Renal cortex interstitium (tissue), 11 donors: ENCODE results near the gene DUSP7. TPM values are rescaled to one million over a fixed set of nuclear protein-coding genes. Genes with fewer than 3 reads are reported as not detected.

Experiments used
- DNase-seq, 11 donors: peaks; one replicate each; pipeline ENCODE4 v3.0.0-alpha.2; 2013; ENCODE audit warnings: low read depth in 9 of 11, low spot score in 4 of 11; ENCODE audit errors: extremely low read depth in 1 of 11
- polyA plus RNA-seq, 3 donors: library from polyadenylated mRNA; unstranded; fragments of 120-200 nt; gene quantifications; one replicate each; pipeline ENCODE4 v1.2.1, GENCODE V29; 2013; ENCODE audit not compliant: insufficient read length in 3 of 3

The DUSP7 gene
- polyA plus RNA-seq, 3 donors, result 14.8 to 19.0 (median 16.2) TPM

DNA sequence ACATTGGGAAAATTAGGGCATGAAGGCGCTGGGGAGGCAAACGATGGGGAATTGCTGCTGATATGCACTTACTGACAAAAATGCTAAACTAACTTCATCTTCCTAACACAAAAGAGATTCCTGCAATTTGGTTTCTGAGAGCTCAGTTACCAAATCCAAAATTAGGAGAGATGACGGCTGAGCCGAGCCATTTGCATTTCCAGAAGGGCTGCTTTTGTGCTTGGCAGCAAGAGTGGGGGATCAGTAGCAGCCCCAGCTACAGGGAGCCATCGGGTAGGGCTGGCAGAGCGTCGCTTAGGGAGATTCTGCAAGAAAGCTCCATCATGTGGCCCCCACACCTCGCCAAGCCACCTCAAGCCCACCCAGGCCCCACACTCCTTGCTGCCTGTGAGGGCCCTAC is 16.1 kb upstream of the DUSP7 start:
- no peak for DNase-seq

DNA sequence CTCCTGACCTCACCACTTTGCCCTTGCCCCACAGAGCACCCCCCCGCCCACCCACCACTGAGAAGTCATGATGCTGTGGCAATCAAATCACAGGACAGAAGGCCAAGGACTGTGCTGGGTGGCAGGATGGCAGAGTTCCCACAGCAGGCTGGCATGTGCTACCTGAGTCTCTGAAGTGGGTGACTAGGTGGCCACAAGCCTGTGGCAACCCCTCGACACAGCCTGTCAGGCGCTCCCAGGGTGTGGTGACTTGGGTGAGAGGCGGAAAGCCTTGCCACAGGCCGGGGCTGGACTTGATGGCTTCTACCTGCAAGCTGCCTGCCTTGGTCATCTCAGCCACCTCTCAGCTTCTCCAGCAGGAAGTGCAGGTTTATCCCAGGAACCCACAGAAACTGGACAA is 15.6 kb upstream of the DUSP7 start:
- DNase-seq, result no peak

DNA sequence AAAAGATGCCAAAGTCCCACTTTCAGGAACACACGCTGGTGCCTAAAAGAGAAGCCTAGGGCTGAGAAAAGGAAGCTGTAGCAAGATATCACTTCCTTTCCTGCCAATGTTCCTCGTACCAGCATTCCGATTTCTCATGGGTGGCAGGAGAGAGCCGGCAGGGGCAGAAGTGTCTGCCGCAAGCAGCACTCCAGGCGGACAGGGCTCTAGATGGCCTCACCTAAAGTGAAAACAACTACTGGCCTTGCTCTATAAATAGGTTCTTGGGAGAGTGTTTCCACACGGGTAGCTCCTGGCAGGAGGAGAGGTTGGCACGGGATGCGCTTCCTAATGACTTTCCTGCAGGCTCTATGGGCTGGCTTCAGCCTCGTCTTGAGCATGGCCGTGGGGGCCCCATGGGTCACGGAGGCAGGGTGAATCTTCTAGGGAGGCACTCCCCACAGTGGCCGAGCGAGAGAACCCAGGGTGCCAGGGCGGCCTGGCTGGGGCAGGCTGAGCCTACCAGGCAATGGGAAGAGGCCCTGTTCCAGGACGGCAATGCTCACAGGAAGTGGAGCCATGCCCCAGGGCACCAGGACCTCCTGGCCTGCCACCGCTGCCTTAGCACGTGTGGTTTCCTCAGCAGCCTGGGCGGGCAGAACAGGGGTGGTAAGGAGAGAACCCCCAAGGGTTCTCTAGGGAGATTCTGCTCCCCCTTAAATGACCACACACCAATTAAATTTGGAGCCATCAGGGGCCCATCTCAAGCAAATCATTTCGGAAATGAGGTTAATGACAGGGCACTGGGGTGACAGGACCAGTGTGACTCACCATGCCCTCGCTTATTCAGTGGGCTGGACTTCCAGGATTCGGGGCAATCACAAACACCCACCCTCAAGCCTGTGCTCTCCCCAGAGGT is 14.6 kb upstream of the DUSP7 start:
- DNase-seq, result no peak

GRCh38 chr3:52069855-52070254 is 13.5 kb upstream of the DUSP7 start:
- DNase-seq, result no peak

DNA sequence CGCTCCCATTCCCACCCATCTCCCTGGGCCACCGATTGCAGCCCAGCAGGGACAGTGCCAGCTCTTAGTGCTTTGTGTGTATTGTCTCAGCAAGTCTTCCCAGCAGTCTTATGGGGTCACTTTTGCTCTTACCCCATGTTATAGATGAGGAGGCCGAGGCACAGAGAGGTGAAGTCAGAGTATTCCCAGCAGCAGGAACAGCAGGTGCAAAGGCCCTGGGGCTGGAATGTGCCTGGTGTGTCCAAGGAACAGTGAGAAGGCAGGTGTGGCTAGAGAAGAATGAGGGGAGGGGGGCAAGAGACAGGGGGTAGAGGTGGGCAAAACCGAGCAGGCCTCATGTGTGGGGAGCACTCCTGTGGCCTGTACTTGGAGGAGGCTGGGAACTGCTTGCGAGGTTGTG is 12.8 kb upstream of the DUSP7 start:
- no peak for DNase-seq

- DNase-seq, result no peak
These were observed 12.4 kb upstream of the DUSP7 start for GRCh38 chr3:52068730-52069129.

GRCh38 chr3:52068055-52068571 is 11.7 kb upstream of the DUSP7 start:
- peak in 8 of 11 donors; percentile 53 to 85 (median 80) for DNase-seq

DNA sequence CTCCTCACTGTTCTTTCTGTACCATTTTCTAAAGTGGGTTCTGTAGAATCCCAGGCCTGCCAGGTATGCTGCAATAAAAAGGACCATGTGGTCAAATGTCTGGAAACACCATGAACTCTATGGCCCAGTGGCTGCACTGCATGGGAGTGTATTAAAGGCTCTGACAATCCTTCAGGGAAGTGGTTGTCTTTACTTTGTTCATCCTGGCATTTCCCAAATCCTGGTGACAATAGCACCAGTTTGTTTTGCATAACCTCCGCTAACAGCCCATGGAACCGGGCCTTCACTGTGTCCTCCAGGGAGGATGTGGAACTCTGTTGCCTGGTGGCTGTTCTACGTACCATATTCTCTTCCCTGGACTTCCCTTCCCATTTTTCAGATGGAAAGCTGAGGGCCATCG is 11.2 kb upstream of the DUSP7 start:
- DNase-seq, result no peak

DNA sequence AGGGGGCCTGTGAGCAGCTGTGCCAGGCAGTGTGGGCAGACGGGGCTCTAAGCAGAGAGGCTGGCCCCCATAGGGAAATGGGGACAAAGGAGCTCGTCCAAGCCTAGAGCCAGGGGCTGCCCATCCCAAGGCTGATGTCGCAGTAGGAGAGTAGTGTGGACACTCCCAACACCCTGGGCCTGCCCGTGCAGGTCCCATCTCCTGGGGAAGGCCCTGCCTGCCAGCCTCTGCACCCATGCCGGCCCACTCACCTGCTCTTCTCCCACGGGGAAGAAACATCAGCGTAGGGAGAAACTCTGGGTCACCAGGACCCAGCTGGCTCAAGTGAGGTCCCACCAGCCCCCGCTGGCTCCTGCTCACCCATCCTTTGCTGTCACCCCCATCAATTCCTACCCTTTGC is 10.7 kb upstream of the DUSP7 start:
- DNase-seq, result no peak

DNA sequence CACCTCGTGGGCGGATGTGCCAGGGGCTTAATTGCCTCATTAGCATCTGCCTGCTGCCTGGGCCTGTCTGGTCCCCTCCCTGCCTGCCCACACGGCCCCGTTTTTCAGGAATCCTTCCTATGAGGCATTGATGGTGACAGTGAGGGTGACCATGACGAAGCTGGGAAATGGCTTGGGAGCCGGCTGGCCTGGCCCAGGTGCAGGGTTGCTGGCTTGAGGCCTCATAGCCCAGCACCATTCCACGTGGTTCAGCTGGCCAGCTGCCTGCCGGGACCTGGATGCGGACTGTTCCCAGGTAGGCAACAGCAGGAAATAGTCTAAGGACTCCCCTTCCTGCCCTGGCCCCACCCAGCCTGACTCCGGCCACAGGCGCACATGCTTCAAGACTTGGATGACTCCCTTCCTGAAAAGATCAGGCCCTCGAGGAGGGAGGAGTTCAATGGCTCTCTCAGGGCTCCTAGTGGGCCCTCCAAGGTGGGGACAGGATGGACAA is 8.9 kb upstream of the DUSP7 start:
- DNase-seq, result no peak

DNA sequence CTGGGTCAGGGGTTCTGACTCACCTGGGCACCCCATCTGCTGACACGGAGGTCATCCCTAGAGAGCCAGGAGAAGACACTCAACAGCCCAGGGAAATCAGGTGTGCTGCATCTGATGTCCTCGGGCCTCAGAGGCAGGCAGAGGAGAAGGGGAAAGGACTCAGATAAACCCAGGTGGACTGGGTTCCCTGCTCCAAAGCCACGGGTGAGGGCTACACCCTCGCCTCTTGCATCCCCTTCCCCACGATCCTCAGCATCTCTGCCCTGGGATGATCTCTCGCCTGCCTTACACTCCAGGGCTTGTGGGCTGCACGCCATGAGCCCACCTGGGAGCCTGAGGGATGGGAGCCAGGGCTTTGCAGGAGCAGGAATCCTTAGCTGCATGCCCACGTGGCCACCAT is 8.2 kb upstream of the DUSP7 start:
- no peak for DNase-seq

DNA sequence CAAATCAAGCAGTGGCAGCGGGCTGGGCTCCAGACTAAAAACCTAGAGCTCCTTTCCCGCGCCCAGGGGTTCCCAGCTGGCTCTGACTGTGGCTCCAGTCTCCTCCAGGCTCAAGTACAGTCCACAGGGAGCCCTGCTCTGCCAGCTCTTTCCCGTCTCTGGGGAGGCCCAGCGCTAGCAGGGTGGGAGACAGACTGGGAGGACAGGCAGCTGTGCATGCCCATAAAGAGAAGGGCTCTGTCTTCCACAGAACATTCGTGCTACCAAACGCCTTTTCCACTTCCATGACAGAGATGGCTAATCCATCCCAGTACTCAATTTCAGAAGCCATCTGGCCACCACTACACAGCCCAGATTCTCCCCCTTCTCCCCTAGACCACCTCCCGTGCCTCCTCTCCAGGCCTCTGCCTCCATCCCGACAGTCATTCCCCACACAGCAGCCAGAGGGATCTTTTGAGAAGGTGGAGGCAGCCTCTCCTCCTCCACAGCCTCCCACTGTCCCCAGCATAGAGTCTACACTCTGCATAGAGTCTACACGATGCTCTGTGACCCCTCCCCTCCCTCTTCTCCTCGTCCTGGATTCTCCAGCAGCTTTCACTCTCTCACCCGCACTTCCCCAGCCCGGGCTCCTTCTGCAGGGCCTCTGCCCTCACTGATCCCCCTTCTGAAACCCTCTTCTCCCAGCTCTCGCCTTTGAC is 6.8 kb upstream of the DUSP7 start:
- no peak for DNase-seq

- DNase-seq, result no peak
These were observed 6.1 kb upstream of the DUSP7 start for GRCh38 chr3:52062505-52062904.

- no peak for DNase-seq
These were observed 4.9 kb upstream of the DUSP7 start for GRCh38 chr3:52061121-52061910.

DNA sequence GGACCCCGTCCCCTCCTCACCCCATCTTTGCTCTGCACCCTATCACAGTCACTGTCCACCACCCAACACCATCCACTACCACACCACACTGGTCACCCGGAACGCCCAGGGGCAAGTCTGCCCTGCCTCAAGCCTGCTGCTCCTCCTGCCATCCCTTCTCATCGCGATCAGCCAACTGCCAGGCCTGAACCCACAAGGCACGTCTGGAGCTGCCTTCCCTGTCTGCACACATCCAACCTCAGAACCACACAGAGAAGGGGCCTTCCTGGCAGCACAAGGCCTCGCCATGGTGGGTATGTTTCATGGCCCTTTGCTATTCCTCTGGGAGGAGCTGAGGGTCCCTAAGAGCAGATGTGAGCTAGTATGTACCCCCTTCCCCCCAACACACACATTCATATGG is 3.4 kb upstream of the DUSP7 start:
- DNase-seq, result no peak

GRCh38 chr3:52057812-52058495 is 1.6 kb upstream of the DUSP7 start:
- DNase-seq, result no peak

GRCh38 chr3:52056968-52057811 is 819 bp upstream of the DUSP7 start:
- DNase-seq, result peak; percentile 93 to 99 (median 98)
